HCT116 (cell line): ENCODE measurements around the gene WFDC8. TPM values are rescaled to one million over a fixed set of nuclear protein-coding genes. Genes with fewer than 3 reads are reported as not detected.

Experiments used
- ATAC-seq: fragments of 200-7000 bp; cut with Tn5 transposase; 2 replicates; pipeline ENCODE4 v1.9.1; 2020; ENCODE audit warnings: mild to moderate bottlenecking, moderate library complexity
- BruUV-seq: library from RNA; stranded (reverse); fragments of 400-500 nt; replicated peaks from 2 replicates; lab custom pipeline; 2021; lab: Mats Ljungman, UMichigan
- CTCF ChIA-PET: fragments of 300-600 bp; sonication (Branson Sonifier 250); formaldehyde crosslinking; loops from one replicate; lab custom pipeline; 2021; ENCODE audit warnings: antibody characterized with exemption; lab: Charles Lee
- POLR2A ChIA-PET: fragments of 300-600, 350-600 bp; sonication (Branson Sonifier 250); formaldehyde crosslinking; loops from one replicate; lab custom pipeline; 2021; ENCODE audit warnings: antibody characterized with exemption; lab: Charles Lee
- RAD21 ChIA-PET, 2 experiments: fragments of 300-600 bp; sonication (Branson Sonifier 250); formaldehyde crosslinking; loops; one replicate each; lab custom pipeline; 2023; ENCODE audit warnings: low total read pairs in 2 of 2; ENCODE audit not compliant: uncharacterized antibody in 2 of 2, unreplicated experiment in 2 of 2, low non-redundant PET in 1 of 2; lab: Charles Lee
- DNase-seq: peaks from one replicate; pipeline ENCODE4 v3.0.0-alpha.2; 2010; ENCODE audit warnings: low read depth, low spot score
- H2AFZ ChIP-seq: fragments of 200-600 bp; shearing (Covaris generic), sonication (generic); 2 replicates; pipeline ENCODE4 v1.6.1; 2017; ENCODE audit warnings: low read depth, mixed run types, mixed read lengths, antibody characterized with exemption, low read length; ENCODE audit not compliant: poor library complexity, severe bottlenecking
- H3K27ac ChIP-seq: 2 replicates; pipeline ENCODE4 v1.5.1; 2012; ENCODE audit warnings: low read depth, low read length
- H3K27me3 ChIP-seq: fragments of 200-600 bp; sonication (generic); 2 replicates; pipeline ENCODE4 v1.6.1; 2016; ENCODE audit warnings: mixed run types, low read length, mixed read lengths; ENCODE audit not compliant: insufficient read depth
- H3K36me3 ChIP-seq, 2 experiments: fragments of 200-500 bp in 1 of 2; fragments of 200-600 bp in 1 of 2; sonication (Bioruptor generic) in 1 of 2; sonication (generic) in 1 of 2; 2 replicates each; pipeline versions ENCODE4 v1.5.1 to v1.6.1; 2014 to 2016; ENCODE audit warnings: low read length in 2 of 2, inconsistent platforms in 1 of 2, mixed read lengths in 1 of 2, mixed run types in 1 of 2; ENCODE audit not compliant: insufficient read depth in 2 of 2, control insufficient read depth in 1 of 2
- H3K4me1 ChIP-seq, 2 experiments: fragments of 200-600 bp in 1 of 2; sonication (generic) in 1 of 2; 2 replicates each; pipeline versions ENCODE4 v1.5.1 to v1.6.1; 2012 to 2017; ENCODE audit warnings: low read length in 2 of 2, inconsistent platforms in 1 of 2, mild to moderate bottlenecking in 1 of 2, mixed read lengths in 1 of 2, mixed run types in 1 of 2, moderate library complexity in 1 of 2; ENCODE audit not compliant: insufficient read depth in 2 of 2, control insufficient read depth in 1 of 2
- H3K4me2 ChIP-seq: fragments of 200-600 bp; sonication (generic); 2 replicates; pipeline ENCODE4 v1.6.1; 2017; ENCODE audit warnings: mixed run types, low read length, mixed read lengths
- H3K4me3 ChIP-seq, 2 experiments: fragments of 200-600 bp in 1 of 2; sonication (generic) in 1 of 2; replicated peaks in 1 of 2; 2 replicates each; pipeline ENCODE4 v1.5.1; 2011 to 2016; ENCODE audit warnings: low read length in 2 of 2, control low read depth in 1 of 2, low read depth in 1 of 2, mild to moderate bottlenecking in 1 of 2, mixed read lengths in 1 of 2, mixed run types in 1 of 2
- H3K79me2 ChIP-seq: fragments of 200-600 bp; sonication (generic); 2 replicates; pipeline ENCODE4 v1.6.1; 2017; ENCODE audit warnings: mild to moderate bottlenecking, mixed run types, low read length, moderate library complexity, mixed read lengths; ENCODE audit not compliant: insufficient read depth
- H3K9ac ChIP-seq: fragments of 200-600 bp; sonication (generic); 2 replicates; pipeline ENCODE4 v1.6.1; 2016; ENCODE audit warnings: low read length, mixed read lengths
- H3K9me2 ChIP-seq: fragments of 200-600 bp; sonication (generic), shearing (Covaris generic); 2 replicates; pipeline ENCODE4 v1.6.1; 2017; ENCODE audit warnings: mixed run types, mild to moderate bottlenecking, moderate library complexity; ENCODE audit not compliant: insufficient read depth
- H3K9me3 ChIP-seq, 2 experiments: fragments of 200-500 bp in 1 of 2; fragments of 200-600 bp in 1 of 2; sonication (Bioruptor generic) in 1 of 2; sonication (generic) in 1 of 2; 2 replicates each; pipeline ENCODE4 v1.6.1; 2014 to 2017; ENCODE audit warnings: low read length in 2 of 2, mixed read lengths in 2 of 2, inconsistent platforms in 1 of 2, low read depth in 1 of 2, mild to moderate bottlenecking in 1 of 2, mixed run types in 1 of 2, moderate library complexity in 1 of 2; ENCODE audit not compliant: control insufficient read depth in 1 of 2, insufficient read depth in 1 of 2
- H4K20me1 ChIP-seq: fragments of 200-600 bp; sonication (generic), shearing (Covaris generic); 2 replicates; pipeline ENCODE4 v1.6.1; 2017; ENCODE audit warnings: mixed run types, mild to moderate bottlenecking, moderate library complexity; ENCODE audit not compliant: insufficient read depth
- CBX3 ChIP-seq: IDR thresholded peaks from 2 replicates; pipeline ENCODE4 v1.6.1; 2012; ENCODE audit warnings: low read depth
- CEBPB ChIP-seq: IDR thresholded peaks from 2 replicates; pipeline ENCODE4 v1.6.1; 2012; ENCODE audit warnings: low read depth
- EGR1 ChIP-seq: IDR thresholded peaks from 2 replicates; pipeline ENCODE4 v1.6.1; 2012; ENCODE audit warnings: low read depth
- ELF1 ChIP-seq: IDR thresholded peaks from 2 replicates; pipeline ENCODE4 v1.6.1; 2012; ENCODE audit warnings: low read depth, borderline replicate concordance
- JUND ChIP-seq: IDR thresholded peaks from 2 replicates; pipeline ENCODE4 v1.6.1; 2012
- POLR2AphosphoS5 ChIP-seq: IDR thresholded peaks from 2 replicates; pipeline ENCODE4 v1.6.1; 2011; ENCODE audit warnings: mild to moderate bottlenecking, low read depth, low read length, moderate library complexity
- RAD21 ChIP-seq: IDR thresholded peaks from 2 replicates; pipeline ENCODE4 v1.6.1; 2012; ENCODE audit warnings: low read depth, mild to moderate bottlenecking
- REST ChIP-seq: IDR thresholded peaks from 2 replicates; pipeline ENCODE4 v1.6.1; 2012; ENCODE audit warnings: low read depth
- SIN3A ChIP-seq: IDR thresholded peaks from 2 replicates; pipeline ENCODE4 v1.6.1; 2012; ENCODE audit warnings: low read depth
- SP1 ChIP-seq: IDR thresholded peaks from 2 replicates; pipeline ENCODE4 v1.6.1; 2012; ENCODE audit warnings: low read depth
- ZNF274 ChIP-seq: fragments of 200-500 bp; sonication (Bioruptor generic); IDR thresholded peaks from 2 replicates; pipeline ENCODE4 v1.6.1; 2014; ENCODE audit warnings: mild to moderate bottlenecking, low read depth, low read length, inconsistent platforms
- intact Hi-C: fragments of 100-400 bp; cut with micrococcal nuclease; formaldehyde crosslinking; loops from 2 replicates; pipeline ENCODE4 v1.10.0; 2022
- total RNA-seq: library from RNA; stranded (reverse); gene quantifications from one replicate; pipeline ENCODE4 v1.2.1, GENCODE V29; 2021; ENCODE audit not compliant: unreplicated experiment

WFDC8 gene
- total RNA-seq, 1 experiment from 2014 or later, result not detected

GRCh38 chr20:45527294-45527693 lies 51.8 kb downstream of the WFDC8 start:
- no peak overlapping the region for H3K27ac ChIP-seq
- H3K27me3 ChIP-seq, result peaks cover 36% of the 10 kb centered on the region
- no peak overlapping the region for H2AFZ ChIP-seq
- no peak for ATAC-seq
- no peak for DNase-seq
- CTCF ChIA-PET, result no interaction called here
- H3K36me3 ChIP-seq, result no peaks in the 10 kb centered on the region
- TF ChIP-seq ZNF274, result no peak
- no peak for TF ChIP-seq CEBPB
- TF ChIP-seq EGR1, result no peak
- TF ChIP-seq POLR2AphosphoS5, result no peak
- no peak for TF ChIP-seq JUND
- TF ChIP-seq SIN3A, result no peak
- TF ChIP-seq SP1, result no peak
- TF ChIP-seq REST, result no peak
- TF ChIP-seq CBX3, result no peak
- no peak for TF ChIP-seq RAD21
- no peak for TF ChIP-seq ELF1
- H3K4me3 ChIP-seq, result no peak overlapping the region
- H3K79me2 ChIP-seq, result no peaks in the 10 kb centered on the region
- no peaks in the 10 kb centered on the region for H3K9me3 ChIP-seq
- H3K4me2 ChIP-seq, result no peak overlapping the region
- intact Hi-C loops, result no loop called here
- POLR2A ChIA-PET, result no interaction called here
- no peaks in the 10 kb centered on the region for H3K4me1 ChIP-seq
- RAD21 ChIA-PET, result no interaction called here
- no peak overlapping the region for H3K9ac ChIP-seq
- H4K20me1 ChIP-seq, result no peaks in the 10 kb centered on the region
- BruUV-seq, result no TSS peak
- H3K9me2 ChIP-seq, result no peaks in the 10 kb centered on the region
